HEK293 (cell line): ENCODE results near the gene SPARC.
A peak's percentile ranks its signal among the peaks of the same experiment; 100 is the strongest.

Experiments
- CTCF ChIA-PET: fragments of 350-600 bp; formaldehyde crosslinking; extraction: SDS; loops from one replicate; lab custom pipeline; 2021; ENCODE audit warnings: antibody characterized with exemption; lab: Yijun Ruan, JAX
- POLR2A ChIA-PET: fragments of 300-600 bp; formaldehyde crosslinking; extraction: SDS; loops from one replicate; lab custom pipeline; 2020; ENCODE audit warnings: antibody characterized with exemption, inconsistent platforms; lab: Yijun Ruan, JAX
- H3K27ac ChIP-seq: fragments of 200-500 bp; sonication (Bioruptor generic); 2 replicates; pipeline ENCODE4 v1.5.1; 2014; ENCODE audit warnings: low read depth, low read length, control low read depth, inconsistent platforms; ENCODE audit errors: extremely low read depth
- H3K36me3 ChIP-seq, 2 experiments: fragments of 200-500 bp in 1 of 2; sonication (Bioruptor generic) in 1 of 2; 1 replicate in 1 of 2; 2 replicates in 1 of 2; pipeline ENCODE4 v1.5.1; 2014 to 2017; ENCODE audit warnings: inconsistent platforms in 2 of 2, low read length in 2 of 2; ENCODE audit not compliant: control insufficient read depth in 2 of 2, insufficient read depth in 1 of 2
- H3K4me1 ChIP-seq: fragments of 200-500 bp; sonication (Bioruptor generic); 2 replicates; pipeline ENCODE4 v1.5.1; 2014; ENCODE audit warnings: mild to moderate bottlenecking, low read length, inconsistent platforms; ENCODE audit not compliant: control insufficient read depth, insufficient read depth
- H3K4me3 ChIP-seq: 2 replicates; pipeline ENCODE4 v1.5.1; 2011; ENCODE audit warnings: low read depth, mild to moderate bottlenecking, control low read depth, low read length, moderate library complexity
- H3K9me3 ChIP-seq: fragments of 200-500 bp; sonication (Bioruptor generic); 2 replicates; pipeline ENCODE4 v1.5.1; 2014; ENCODE audit warnings: low read depth, low read length, inconsistent platforms; ENCODE audit not compliant: control insufficient read depth, insufficient read depth
- GLI2 ChIP-seq: fragments of 450-650 bp; formaldehyde crosslinking; IDR thresholded peaks from 2 replicates; pipeline ENCODE4; 2017; ENCODE audit warnings: missing biosample characterization, missing genetic modification characterization, low read depth, borderline replicate concordance
- GLI4 ChIP-seq: fragments of 450-650 bp; formaldehyde crosslinking; IDR thresholded peaks from 2 replicates; pipeline ENCODE4 v1.5.1; 2016; ENCODE audit warnings: missing biosample characterization, missing genetic modification characterization
- KLF10 ChIP-seq: fragments of 450-650 bp; IDR thresholded peaks from 2 replicates; pipeline ENCODE4 v1.5.1; 2018; ENCODE audit warnings: missing biosample characterization, mild to moderate bottlenecking, missing genetic modification characterization
- KLF16 ChIP-seq: fragments of 450-650 bp; formaldehyde crosslinking; IDR thresholded peaks from 2 replicates; pipeline ENCODE4 v1.5.1; 2017; ENCODE audit warnings: missing biosample characterization, missing genetic modification characterization
- ZBTB8A ChIP-seq: fragments of 450-650 bp; formaldehyde crosslinking; IDR thresholded peaks from 2 replicates; pipeline ENCODE4 v1.5.1; 2016; ENCODE audit warnings: missing biosample characterization, missing genetic modification characterization
- ZIC2 ChIP-seq: fragments of 450-650 bp; formaldehyde crosslinking; IDR thresholded peaks from 2 replicates; pipeline ENCODE4 v1.5.1; 2016; ENCODE audit warnings: missing biosample characterization, missing genetic modification characterization
- ZNF138 ChIP-seq: fragments of 450-650 bp; formaldehyde crosslinking; IDR thresholded peaks from 2 replicates; pipeline ENCODE4 v1.5.1; 2016; ENCODE audit warnings: missing biosample characterization, missing genetic modification characterization, borderline replicate concordance
- ZNF248 ChIP-seq: fragments of 450-650 bp; formaldehyde crosslinking; IDR thresholded peaks from 2 replicates; pipeline ENCODE4 v1.5.1; 2017; ENCODE audit warnings: missing biosample characterization, missing genetic modification characterization
- ZNF274 ChIP-seq, 2 experiments: fragments of 200-500 bp in 1 of 2; fragments of 450-650 bp in 1 of 2; sonication (Bioruptor generic) in 1 of 2; formaldehyde crosslinking in 1 of 2; IDR thresholded peaks; 2 replicates each; pipeline versions ENCODE4 v1.5.1 to v1.6.1; 2014 to 2016; ENCODE audit warnings: borderline replicate concordance in 1 of 2, inconsistent platforms in 1 of 2, low read length in 1 of 2, missing biosample characterization in 1 of 2, missing genetic modification characterization in 1 of 2
- ZNF544 ChIP-seq: fragments of 450-650 bp; formaldehyde crosslinking; IDR thresholded peaks from 2 replicates; pipeline ENCODE4 v1.5.0; 2017; ENCODE audit warnings: missing biosample characterization, missing genetic modification characterization
- ZNF548 ChIP-seq: fragments of 450-650 bp; formaldehyde crosslinking; IDR thresholded peaks from 2 replicates; pipeline ENCODE4 v1.5.1; 2016; ENCODE audit warnings: missing biosample characterization, missing genetic modification characterization
- ZSCAN23 ChIP-seq: fragments of 450-650 bp; formaldehyde crosslinking; IDR thresholded peaks from 2 replicates; pipeline ENCODE4 v1.5.1; 2016; ENCODE audit warnings: missing biosample characterization, missing genetic modification characterization
- TF ChIP-seq, protein P1 (sequence below): fragments of 450-650 bp; formaldehyde crosslinking; IDR thresholded peaks from 2 replicates; pipeline ENCODE4 v1.5.1; 2016; ENCODE audit warnings: missing biosample characterization, missing genetic modification characterization, borderline replicate concordance
- TF ChIP-seq, protein P2 (sequence below): fragments of 450-650 bp; formaldehyde crosslinking; IDR thresholded peaks from 2 replicates; pipeline ENCODE4 v1.5.1; 2017; ENCODE audit warnings: missing biosample characterization, missing genetic modification characterization
- TF ChIP-seq, protein P3 (sequence below): fragments of 450-650 bp; formaldehyde crosslinking; IDR thresholded peaks from 2 replicates; pipeline ENCODE4 v1.5.1; 2017; ENCODE audit warnings: missing biosample characterization, missing genetic modification characterization
- TF ChIP-seq, protein P4 (sequence below): fragments of 450-650 bp; formaldehyde crosslinking; conservative IDR thresholded peaks from 2 replicates; pipeline ENCODE4 v1.5.1; 2016; ENCODE audit warnings: low read depth, missing biosample characterization, missing genetic modification characterization

SPARC gene

DNA sequence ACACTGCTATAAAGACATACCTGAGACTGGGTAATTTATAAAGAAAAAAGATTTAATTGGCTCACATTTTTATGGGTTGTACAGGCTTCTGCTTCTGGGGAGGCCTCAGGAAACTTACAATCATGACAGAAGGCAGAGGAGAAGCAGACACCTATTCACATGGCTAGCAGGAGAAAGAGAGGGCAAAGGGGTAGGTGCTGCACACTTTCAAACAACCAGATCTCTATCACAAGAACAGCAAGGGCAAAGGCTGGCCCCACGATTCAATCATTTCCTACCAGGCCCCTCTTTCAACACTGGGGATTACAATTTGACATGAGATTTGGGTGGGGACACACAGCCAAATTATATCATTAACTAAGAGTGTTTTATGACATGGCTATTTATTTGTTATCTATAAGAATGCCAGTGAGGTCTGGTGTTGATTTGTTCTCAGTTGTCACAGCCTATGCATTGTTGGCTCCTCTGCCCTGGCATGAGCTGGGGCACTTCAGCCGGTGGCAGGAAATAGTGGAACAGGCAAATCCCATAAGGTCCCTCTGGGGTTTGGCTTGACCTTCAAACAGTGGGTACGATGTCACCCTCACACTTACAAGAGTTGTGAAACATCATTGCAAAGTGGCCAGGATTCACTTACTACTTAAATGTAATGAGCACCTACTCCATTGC, 44.1 kb downstream of the SPARC start:
- no peaks in the 10 kb centered on the region for H3K36me3 ChIP-seq
- no peaks in the 10 kb centered on the region for H3K4me1 ChIP-seq
- H3K4me3 ChIP-seq = no peak overlapping the region
- TF ChIP-seq ZNF548 (tag by site-specific recombination) (no peak), ZNF138 (tag by site-specific recombination) (no peak), ZIC2 (tag by site-specific recombination) (no peak), KLF16 (tag by site-specific recombination) (no peak), KLF10 (tag by site-specific recombination) (no peak), GLI4 (tag by site-specific recombination) (no peak)
- TF ChIP-seq, protein P1, sequence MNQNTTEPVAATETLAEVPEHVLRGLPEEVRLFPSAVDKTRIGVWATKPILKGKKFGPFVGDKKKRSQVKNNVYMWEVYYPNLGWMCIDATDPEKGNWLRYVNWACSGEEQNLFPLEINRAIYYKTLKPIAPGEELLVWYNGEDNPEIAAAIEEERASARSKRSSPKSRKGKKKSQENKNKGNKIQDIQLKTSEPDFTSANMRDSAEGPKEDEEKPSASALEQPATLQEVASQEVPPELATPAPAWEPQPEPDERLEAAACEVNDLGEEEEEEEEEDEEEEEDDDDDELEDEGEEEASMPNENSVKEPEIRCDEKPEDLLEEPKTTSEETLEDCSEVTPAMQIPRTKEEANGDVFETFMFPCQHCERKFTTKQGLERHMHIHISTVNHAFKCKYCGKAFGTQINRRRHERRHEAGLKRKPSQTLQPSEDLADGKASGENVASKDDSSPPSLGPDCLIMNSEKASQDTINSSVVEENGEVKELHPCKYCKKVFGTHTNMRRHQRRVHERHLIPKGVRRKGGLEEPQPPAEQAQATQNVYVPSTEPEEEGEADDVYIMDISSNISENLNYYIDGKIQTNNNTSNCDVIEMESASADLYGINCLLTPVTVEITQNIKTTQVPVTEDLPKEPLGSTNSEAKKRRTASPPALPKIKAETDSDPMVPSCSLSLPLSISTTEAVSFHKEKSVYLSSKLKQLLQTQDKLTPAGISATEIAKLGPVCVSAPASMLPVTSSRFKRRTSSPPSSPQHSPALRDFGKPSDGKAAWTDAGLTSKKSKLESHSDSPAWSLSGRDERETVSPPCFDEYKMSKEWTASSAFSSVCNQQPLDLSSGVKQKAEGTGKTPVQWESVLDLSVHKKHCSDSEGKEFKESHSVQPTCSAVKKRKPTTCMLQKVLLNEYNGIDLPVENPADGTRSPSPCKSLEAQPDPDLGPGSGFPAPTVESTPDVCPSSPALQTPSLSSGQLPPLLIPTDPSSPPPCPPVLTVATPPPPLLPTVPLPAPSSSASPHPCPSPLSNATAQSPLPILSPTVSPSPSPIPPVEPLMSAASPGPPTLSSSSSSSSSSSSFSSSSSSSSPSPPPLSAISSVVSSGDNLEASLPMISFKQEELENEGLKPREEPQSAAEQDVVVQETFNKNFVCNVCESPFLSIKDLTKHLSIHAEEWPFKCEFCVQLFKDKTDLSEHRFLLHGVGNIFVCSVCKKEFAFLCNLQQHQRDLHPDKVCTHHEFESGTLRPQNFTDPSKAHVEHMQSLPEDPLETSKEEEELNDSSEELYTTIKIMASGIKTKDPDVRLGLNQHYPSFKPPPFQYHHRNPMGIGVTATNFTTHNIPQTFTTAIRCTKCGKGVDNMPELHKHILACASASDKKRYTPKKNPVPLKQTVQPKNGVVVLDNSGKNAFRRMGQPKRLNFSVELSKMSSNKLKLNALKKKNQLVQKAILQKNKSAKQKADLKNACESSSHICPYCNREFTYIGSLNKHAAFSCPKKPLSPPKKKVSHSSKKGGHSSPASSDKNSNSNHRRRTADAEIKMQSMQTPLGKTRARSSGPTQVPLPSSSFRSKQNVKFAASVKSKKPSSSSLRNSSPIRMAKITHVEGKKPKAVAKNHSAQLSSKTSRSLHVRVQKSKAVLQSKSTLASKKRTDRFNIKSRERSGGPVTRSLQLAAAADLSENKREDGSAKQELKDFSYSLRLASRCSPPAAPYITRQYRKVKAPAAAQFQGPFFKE (tag by site-specific recombination) = no peak
- TF ChIP-seq, all 188 proteins: peak for 0
- H3K27ac ChIP-seq = no peak overlapping the region
- no peaks in the 10 kb centered on the region for H3K9me3 ChIP-seq
- ChIA-PET CTCF (no interaction called here), POLR2A (no interaction called here)

DNA sequence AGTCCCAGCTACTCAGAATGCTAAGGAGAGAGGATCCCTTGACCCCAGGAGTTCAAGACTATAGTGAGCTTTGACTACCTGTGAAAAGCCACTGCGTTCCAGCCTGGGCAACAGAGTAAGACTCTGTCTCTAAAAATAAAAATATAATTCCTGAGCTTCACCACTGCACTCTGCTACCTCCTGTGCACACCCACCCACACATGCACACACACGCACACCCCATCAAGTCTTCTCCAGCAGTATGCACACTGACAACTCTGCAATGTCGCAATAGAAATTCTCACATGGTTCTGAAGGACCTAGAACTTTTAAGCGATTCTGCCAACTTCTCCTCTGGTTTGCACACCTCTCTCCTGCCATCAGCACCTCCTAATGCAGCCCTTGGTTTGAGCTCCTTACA, 48.1 kb downstream of the SPARC start:
- ChIA-PET CTCF (interaction anchor here (2.2 kb wide), 1 partner anchor 13 kb away, joined by 12 read pairs; no protein-coding TSS in a partner anchor), POLR2A (no interaction called here)
- no peaks in the 10 kb centered on the region for H3K36me3 ChIP-seq
- H3K9me3 ChIP-seq = no peaks in the 10 kb centered on the region
- no peak overlapping the region for H3K4me3 ChIP-seq
- no peak overlapping the region for H3K27ac ChIP-seq
- TF ChIP-seq GLI2 (tag by site-specific recombination) = no peak
- TF ChIP-seq, protein P2, sequence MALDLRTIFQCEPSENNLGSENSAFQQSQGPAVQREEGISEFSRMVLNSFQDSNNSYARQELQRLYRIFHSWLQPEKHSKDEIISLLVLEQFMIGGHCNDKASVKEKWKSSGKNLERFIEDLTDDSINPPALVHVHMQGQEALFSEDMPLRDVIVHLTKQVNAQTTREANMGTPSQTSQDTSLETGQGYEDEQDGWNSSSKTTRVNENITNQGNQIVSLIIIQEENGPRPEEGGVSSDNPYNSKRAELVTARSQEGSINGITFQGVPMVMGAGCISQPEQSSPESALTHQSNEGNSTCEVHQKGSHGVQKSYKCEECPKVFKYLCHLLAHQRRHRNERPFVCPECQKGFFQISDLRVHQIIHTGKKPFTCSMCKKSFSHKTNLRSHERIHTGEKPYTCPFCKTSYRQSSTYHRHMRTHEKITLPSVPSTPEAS (tag by site-specific recombination) = 0 out of 2 replicates have a peak, but pooled peaks have one; percentile 17
- H3K4me1 ChIP-seq = no peaks in the 10 kb centered on the region

DNA sequence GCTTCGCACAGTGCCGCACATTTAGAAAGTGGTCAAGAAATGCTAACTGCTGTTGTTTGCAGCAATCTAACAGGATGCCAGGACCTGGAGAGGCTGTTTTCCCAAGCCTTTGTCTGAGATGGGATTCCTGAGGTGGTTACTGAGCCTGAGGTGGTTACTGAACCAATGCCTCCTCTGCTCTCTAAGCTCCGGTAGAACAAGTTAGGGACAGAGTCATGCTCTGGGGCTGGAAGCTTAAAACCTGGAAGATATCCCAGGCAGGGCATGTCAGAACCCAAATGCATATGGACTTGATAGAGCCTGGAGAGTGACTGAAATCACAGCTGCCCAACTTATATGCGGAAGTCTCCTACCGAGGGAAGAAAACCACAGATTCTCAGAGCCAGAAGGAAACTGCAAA, 49.0 kb downstream of the SPARC start:
- H3K4me3 ChIP-seq = no peak overlapping the region
- H3K27ac ChIP-seq = no peak overlapping the region
- no peaks in the 10 kb centered on the region for H3K36me3 ChIP-seq
- H3K9me3 ChIP-seq = no peaks in the 10 kb centered on the region
- no peaks in the 10 kb centered on the region for H3K4me1 ChIP-seq
- ChIA-PET CTCF (interaction anchor here (0.5 to 2.2 kb wide), 4 partner anchors 8 to 320 kb away, joined by 3 to 12 read pairs (median 4); no protein-coding TSS in a partner anchor), POLR2A (no interaction called here)
- TF ChIP-seq ZNF274 (IDR thresholded peaks at IDR 0.05; ENCODE audit: low read length) = no peak
- no peak for TF ChIP-seq ZNF274 (tag by site-specific recombination; IDR thresholded peaks at IDR 0.05; ENCODE audit: borderline replicate concordance)
- TF ChIP-seq ZNF248 (tag by site-specific recombination) = no peak
- TF ChIP-seq, protein P3, sequence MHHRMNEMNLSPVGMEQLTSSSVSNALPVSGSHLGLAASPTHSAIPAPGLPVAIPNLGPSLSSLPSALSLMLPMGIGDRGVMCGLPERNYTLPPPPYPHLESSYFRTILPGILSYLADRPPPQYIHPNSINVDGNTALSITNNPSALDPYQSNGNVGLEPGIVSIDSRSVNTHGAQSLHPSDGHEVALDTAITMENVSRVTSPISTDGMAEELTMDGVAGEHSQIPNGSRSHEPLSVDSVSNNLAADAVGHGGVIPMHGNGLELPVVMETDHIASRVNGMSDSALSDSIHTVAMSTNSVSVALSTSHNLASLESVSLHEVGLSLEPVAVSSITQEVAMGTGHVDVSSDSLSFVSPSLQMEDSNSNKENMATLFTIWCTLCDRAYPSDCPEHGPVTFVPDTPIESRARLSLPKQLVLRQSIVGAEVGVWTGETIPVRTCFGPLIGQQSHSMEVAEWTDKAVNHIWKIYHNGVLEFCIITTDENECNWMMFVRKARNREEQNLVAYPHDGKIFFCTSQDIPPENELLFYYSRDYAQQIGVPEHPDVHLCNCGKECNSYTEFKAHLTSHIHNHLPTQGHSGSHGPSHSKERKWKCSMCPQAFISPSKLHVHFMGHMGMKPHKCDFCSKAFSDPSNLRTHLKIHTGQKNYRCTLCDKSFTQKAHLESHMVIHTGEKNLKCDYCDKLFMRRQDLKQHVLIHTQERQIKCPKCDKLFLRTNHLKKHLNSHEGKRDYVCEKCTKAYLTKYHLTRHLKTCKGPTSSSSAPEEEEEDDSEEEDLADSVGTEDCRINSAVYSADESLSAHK (tag by site-specific recombination) = no peak
- TF ChIP-seq ZSCAN23 (tag by site-specific recombination) = no peak
- TF ChIP-seq ZBTB8A (tag by site-specific recombination) = no peak
- TF ChIP-seq, protein P4, sequence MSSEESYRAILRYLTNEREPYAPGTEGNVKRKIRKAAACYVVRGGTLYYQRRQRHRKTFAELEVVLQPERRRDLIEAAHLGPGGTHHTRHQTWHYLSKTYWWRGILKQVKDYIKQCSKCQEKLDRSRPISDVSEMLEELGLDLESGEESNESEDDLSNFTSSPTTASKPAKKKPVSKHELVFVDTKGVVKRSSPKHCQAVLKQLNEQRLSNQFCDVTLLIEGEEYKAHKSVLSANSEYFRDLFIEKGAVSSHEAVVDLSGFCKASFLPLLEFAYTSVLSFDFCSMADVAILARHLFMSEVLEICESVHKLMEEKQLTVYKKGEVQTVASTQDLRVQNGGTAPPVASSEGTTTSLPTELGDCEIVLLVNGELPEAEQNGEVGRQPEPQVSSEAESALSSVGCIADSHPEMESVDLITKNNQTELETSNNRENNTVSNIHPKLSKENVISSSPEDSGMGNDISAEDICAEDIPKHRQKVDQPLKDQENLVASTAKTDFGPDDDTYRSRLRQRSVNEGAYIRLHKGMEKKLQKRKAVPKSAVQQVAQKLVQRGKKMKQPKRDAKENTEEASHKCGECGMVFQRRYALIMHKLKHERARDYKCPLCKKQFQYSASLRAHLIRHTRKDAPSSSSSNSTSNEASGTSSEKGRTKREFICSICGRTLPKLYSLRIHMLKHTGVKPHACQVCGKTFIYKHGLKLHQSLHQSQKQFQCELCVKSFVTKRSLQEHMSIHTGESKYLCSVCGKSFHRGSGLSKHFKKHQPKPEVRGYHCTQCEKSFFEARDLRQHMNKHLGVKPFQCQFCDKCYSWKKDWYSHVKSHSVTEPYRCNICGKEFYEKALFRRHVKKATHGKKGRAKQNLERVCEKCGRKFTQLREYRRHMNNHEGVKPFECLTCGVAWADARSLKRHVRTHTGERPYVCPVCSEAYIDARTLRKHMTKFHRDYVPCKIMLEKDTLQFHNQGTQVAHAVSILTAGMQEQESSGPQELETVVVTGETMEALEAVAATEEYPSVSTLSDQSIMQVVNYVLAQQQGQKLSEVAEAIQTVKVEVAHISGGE (tag by site-specific recombination) = no peak
- TF ChIP-seq ZNF544 = no peak
